PC-9 (cell line): ENCODE measurements around the gene MGAT1. TPM values are rescaled to one million over a fixed set of nuclear protein-coding genes. Genes with fewer than 3 reads are reported as not detected.

Experiments used
- BruUV-seq: library from RNA; stranded (reverse); fragments of 400-500 nt; replicated peaks from 2 replicates; lab custom pipeline; 2021; lab: Mats Ljungman, UMichigan
- CTCF ChIA-PET: fragments of 300-600 bp; sonication (Branson Sonifier 250); formaldehyde crosslinking; loops from one replicate; lab custom pipeline; 2022; ENCODE audit warnings: antibody characterized with exemption; lab: Charles Lee
- POLR2A ChIA-PET: fragments of 300-600 bp; sonication (Branson Sonifier 250); formaldehyde crosslinking; loops from one replicate; lab custom pipeline; 2022; ENCODE audit warnings: antibody characterized with exemption; ENCODE audit not compliant: unreplicated experiment; lab: Charles Lee
- DNase-seq, 2 experiments: peaks; one replicate each; pipeline versions ENCODE4 v3.0.0 to v3.0.0-alpha.2; 2015 to 2022; ENCODE audit warnings: mixed read lengths in 1 of 2
- H2AFZ ChIP-seq: fragments of 200-600 bp; sonication (generic); 2 replicates; pipeline ENCODE4 v1.8.1; 2017; ENCODE audit warnings: antibody characterized with exemption
- H3F3A ChIP-seq: fragments of 200-600 bp; sonication (generic); 2 replicates; pipeline ENCODE4 v1.8.1; 2017; ENCODE audit warnings: antibody characterized with exemption, mild to moderate bottlenecking, low read depth; ENCODE audit not compliant: insufficient read depth
- H3K27ac ChIP-seq: fragments of 200-600 bp; sonication (generic); 2 replicates; pipeline ENCODE4 v1.6.1; 2016; ENCODE audit warnings: mixed run types
- H3K27me3 ChIP-seq: fragments of 200-600 bp; sonication (generic); 2 replicates; pipeline ENCODE4 v1.6.1; 2016; ENCODE audit warnings: low read depth, mixed run types; ENCODE audit not compliant: insufficient read depth
- H3K36me3 ChIP-seq: fragments of 200-600 bp; sonication (generic); 2 replicates; pipeline ENCODE4 v1.6.1; 2016; ENCODE audit warnings: low read depth, mixed run types
- H3K4me1 ChIP-seq: fragments of 200-600 bp; sonication (generic); replicated peaks from 2 replicates; pipeline ENCODE4 v1.6.1; 2016; ENCODE audit warnings: mixed run types; ENCODE audit not compliant: insufficient read depth
- H3K4me2 ChIP-seq: fragments of 200-600 bp; sonication (generic); 2 replicates; pipeline ENCODE4 v1.6.1; 2017; ENCODE audit warnings: mixed run types
- H3K4me3 ChIP-seq: fragments of 200-600 bp; sonication (generic); 2 replicates; pipeline ENCODE4 v1.6.1; 2016; ENCODE audit warnings: mixed run types
- H3K79me2 ChIP-seq: fragments of 200-600 bp; sonication (generic); 2 replicates; pipeline ENCODE4 v1.6.1; 2017; ENCODE audit warnings: low read depth, mixed run types
- H3K9me2 ChIP-seq: fragments of 200-600 bp; sonication (generic); 2 replicates; pipeline ENCODE4 v1.8.1; 2017; ENCODE audit warnings: mild to moderate bottlenecking; ENCODE audit not compliant: insufficient read depth
- H3K9me3 ChIP-seq: fragments of 200-600 bp; sonication (generic); 2 replicates; pipeline ENCODE4 v1.8.1; 2016; ENCODE audit warnings: low read depth; ENCODE audit not compliant: insufficient read depth
- H4K20me1 ChIP-seq: fragments of 200-600 bp; sonication (generic); 2 replicates; pipeline ENCODE4 v1.8.1; 2017; ENCODE audit not compliant: insufficient read depth
- CTCF ChIP-seq: fragments of 200-600 bp; sonication (generic); conservative IDR thresholded peaks from 2 replicates; pipeline ENCODE4 v1.6.1; 2017; ENCODE audit warnings: mixed run types, antibody characterized with exemption, mild to moderate bottlenecking, moderate library complexity
- EZH2 ChIP-seq: fragments of 200-600 bp; sonication (generic); IDR thresholded peaks from 2 replicates; pipeline ENCODE4 v1.8.0; 2017; ENCODE audit warnings: antibody characterized with exemption, low read depth
- intact Hi-C: fragments of 100-400 bp; cut with micrococcal nuclease; formaldehyde crosslinking; loops from one replicate; pipeline ENCODE4 v1.10.0; 2022; ENCODE audit not compliant: unreplicated experiment
- total RNA-seq: library from RNA; stranded (reverse); gene quantifications from 2 replicates; pipeline ENCODE4 v1.2.3, GENCODE V29; 2021

MGAT1 gene
- total RNA-seq, 1 experiment from 2014 or later = 103 TPM

DNA sequence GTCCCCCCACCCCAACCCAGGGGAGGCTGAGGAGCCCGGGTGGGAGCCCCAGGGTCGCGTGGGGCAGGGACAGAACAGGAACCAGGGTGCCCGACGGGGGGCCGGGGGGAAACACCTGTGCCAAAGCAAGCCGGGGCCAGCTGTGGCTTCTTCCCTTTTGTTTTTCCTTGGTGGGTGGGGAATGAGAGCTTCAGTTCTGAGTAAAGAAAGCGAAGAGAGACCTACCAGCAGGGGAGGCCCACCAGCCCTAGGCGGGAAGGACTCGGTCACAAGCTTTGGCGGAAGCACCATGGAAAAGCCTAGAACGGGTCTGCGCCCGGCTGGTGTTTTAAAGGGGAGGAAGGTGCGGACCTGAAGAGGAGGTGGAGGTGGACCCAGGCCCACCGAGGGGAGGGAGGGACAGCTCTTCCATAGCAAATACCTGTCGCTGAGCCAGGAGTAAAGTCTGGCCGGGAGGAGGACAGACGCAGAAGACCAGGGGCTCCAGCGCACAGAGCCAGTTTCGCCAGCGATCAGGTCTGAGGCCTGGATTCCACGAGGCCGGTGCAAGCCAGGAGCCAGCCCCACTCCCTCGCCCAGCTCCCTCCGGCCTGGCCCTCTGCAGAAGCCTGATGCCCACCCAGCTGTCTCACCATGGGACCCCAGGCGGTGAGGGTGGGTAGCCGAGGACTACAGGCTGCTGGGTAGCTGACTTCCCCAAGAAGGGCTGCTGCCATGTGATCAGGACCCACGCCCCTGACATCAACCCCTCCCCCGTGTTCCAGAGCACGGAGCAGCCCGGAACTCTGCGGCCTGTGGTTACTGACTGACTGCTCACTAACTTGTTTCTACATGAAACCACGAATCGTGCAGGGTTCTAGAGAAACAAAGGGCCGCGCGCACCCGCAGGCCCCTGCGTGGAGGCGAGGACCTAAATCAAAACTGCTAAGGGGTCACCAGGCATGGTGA lies 849 bp upstream of the MGAT1 start:
- Histone ChIP-seq H3F3A (peaks cover 30% of the 10 kb centered on the region; the same call in 1 of the 2 replicates), H3K27me3 (no peaks in the 10 kb centered on the region), H3K9me3 (no peaks in the 10 kb centered on the region), H3K4me3 (no peak overlapping the region; the same call in 1 of the 2 replicates), H3K9me2 (no peaks in the 10 kb centered on the region), H4K20me1 (peaks cover 34% of the 10 kb centered on the region), H3K4me1 (peaks cover 50% of the 10 kb centered on the region), H2AFZ (no peak overlapping the region), H3K79me2 (peaks cover 73% of the 10 kb centered on the region), H3K27ac (no peak overlapping the region), H3K4me2 (peak overlapping the region; percentile 68), H3K36me3 (0 out of 2 replicates have a peak, but pooled peaks cover 3% of the 10 kb centered on the region)
- POLR2A ChIA-PET = no interaction called here
- intact Hi-C loops = loop anchor here (10.0 kb wide), 1 partner anchor 421 kb away; the partner anchor contains the start of gene TRIM41
- CTCF ChIA-PET = no interaction called here
- no peak for TF ChIP-seq CTCF
- TF ChIP-seq EZH2 = no peak
- DNase-seq = no peak
- no TSS peak for BruUV-seq

DNA sequence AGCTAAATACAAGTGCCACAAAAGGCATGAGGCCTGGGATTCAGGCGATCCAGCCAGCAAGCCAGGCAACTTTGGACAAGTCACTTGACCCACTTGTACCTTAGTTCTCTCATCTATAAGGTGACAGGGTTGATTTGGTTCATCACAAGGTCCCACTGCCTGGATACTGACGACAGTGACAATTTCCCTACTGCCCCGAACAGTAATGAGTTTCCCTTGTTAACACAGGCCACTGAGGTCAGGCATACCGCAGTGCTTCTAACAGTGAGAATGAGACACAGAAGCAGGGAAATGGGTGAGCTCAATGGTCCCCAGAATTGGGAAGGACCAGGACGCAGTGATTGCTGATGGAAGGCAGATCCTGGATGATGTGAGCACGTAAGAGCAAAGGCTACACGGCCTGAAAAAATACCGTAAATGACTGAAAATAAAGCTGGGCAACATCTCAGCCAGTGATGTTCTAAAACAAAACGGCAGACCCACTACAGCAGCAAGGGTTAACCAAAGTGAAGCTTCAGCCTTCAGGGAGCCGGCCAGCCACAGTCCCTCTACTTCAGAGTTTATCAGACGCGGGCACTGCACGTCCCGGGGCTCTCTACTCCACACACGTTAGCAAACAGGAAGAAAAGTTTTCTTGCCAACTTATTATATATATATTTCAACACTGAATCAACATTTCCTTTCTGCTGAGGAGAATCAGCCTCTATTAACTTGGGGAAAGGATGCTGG lies 846 bp downstream of the MGAT1 start:
- peaks cover 71% of the 10 kb centered on the region for H3K79me2 ChIP-seq
- ChIA-PET CTCF (interaction anchor here (0.7 to 1.6 kb wide), 2 partner anchors 17 to 501 kb away, joined by 3 to 4 read pairs; no protein-coding TSS in a partner anchor), POLR2A (interaction anchor here (0.6 to 0.9 kb wide), 2 partner anchors 16 to 361 kb away, joined by 3 to 4 read pairs; no protein-coding TSS in a partner anchor)
- TSS peak; percentile 56 for BruUV-seq
- H4K20me1 ChIP-seq = peaks cover 45% of the 10 kb centered on the region
- peak overlapping the region; percentile 78 for H3K4me2 ChIP-seq
- H3K27me3 ChIP-seq = no peaks in the 10 kb centered on the region
- intact Hi-C loops = loop anchor here (10.0 kb wide), 1 partner anchor 423 kb away; the partner anchor contains the start of gene TRIM41
- no peak for TF ChIP-seq EZH2
- no peak for TF ChIP-seq CTCF
- peaks cover 29% of the 10 kb centered on the region; the same call in 1 of the 2 replicates for H3F3A ChIP-seq
- no peak overlapping the region for H3K27ac ChIP-seq
- H2AFZ ChIP-seq = no peak overlapping the region
- H3K9me3 ChIP-seq = no peaks in the 10 kb centered on the region
- no peaks in the 10 kb centered on the region for H3K9me2 ChIP-seq
- peaks cover 33% of the 10 kb centered on the region for H3K4me1 ChIP-seq
- no peaks in the 10 kb centered on the region for H3K36me3 ChIP-seq
- peak overlapping the region; percentile 95 for H3K4me3 ChIP-seq
- DNase-seq = no peak
